Immature natural killer cell (primary cell): ENCODE results near the gene BORA. TPM values are rescaled to one million over a fixed set of nuclear protein-coding genes. Genes with fewer than 3 reads are reported as not detected.
"Not testable (repeated sequence)": the region's sequence is repeated elsewhere in the genome, so short reads cannot be mapped to it uniquely, and the experiment has no call there.

Experiments
- DNase-seq, 3 donors: peaks; one replicate each; pipeline ENCODE4 v3.0.0; 2022; ENCODE audit warnings: mixed read lengths in 1 of 3
- H3K27ac Mint-ChIP-seq, 6 donors: one replicate each; pipeline ENCODE4 v1.8.0; 2020; ENCODE audit warnings: mixed read lengths in 6 of 6, mild to moderate bottlenecking in 5 of 6, inconsistent platforms in 4 of 6, moderate library complexity in 3 of 6
- H3K27me3 Mint-ChIP-seq, 3 donors: one replicate each; pipeline ENCODE4 v1.8.0; 2020 to 2021; ENCODE audit warnings: low read depth in 3 of 3, mild to moderate bottlenecking in 3 of 3, mixed read lengths in 3 of 3, moderate library complexity in 3 of 3, inconsistent platforms in 1 of 3
- H3K36me3 Mint-ChIP-seq, 3 donors: one replicate each; pipeline ENCODE4 v1.8.0; 2020; ENCODE audit warnings: mixed read lengths in 3 of 3, inconsistent platforms in 2 of 3, mild to moderate bottlenecking in 2 of 3
- H3K4me1 Mint-ChIP-seq, 2 donors: one replicate each; pipeline ENCODE4 v1.8.0; 2020; ENCODE audit warnings: inconsistent platforms in 2 of 2, mild to moderate bottlenecking in 2 of 2, mixed read lengths in 2 of 2, moderate library complexity in 1 of 2
- H3K4me3 Mint-ChIP-seq, 5 donors: one replicate each; pipeline ENCODE4 v1.8.0; 2020; ENCODE audit warnings: mild to moderate bottlenecking in 5 of 5, mixed read lengths in 5 of 5, inconsistent platforms in 3 of 5, moderate library complexity in 3 of 5
- H3K9me3 Mint-ChIP-seq, 6 donors: one replicate each; pipeline ENCODE4 v1.8.0; 2020; ENCODE audit warnings: mild to moderate bottlenecking in 6 of 6, mixed read lengths in 6 of 6, inconsistent platforms in 4 of 6, moderate library complexity in 3 of 6
- polyA plus RNA-seq, 3 donors: library from polyadenylated mRNA; unstranded; fragments of 300-500 nt; fragmentation: Illumina TruSeq; gene quantifications; one replicate each; pipeline ENCODE4 v1.2.3, GENCODE V29; 2021

Gene BORA
- polyA plus RNA-seq, 3 donors from 2014 or later: 6.2 to 9.7 (median 8.1) TPM

DNA sequence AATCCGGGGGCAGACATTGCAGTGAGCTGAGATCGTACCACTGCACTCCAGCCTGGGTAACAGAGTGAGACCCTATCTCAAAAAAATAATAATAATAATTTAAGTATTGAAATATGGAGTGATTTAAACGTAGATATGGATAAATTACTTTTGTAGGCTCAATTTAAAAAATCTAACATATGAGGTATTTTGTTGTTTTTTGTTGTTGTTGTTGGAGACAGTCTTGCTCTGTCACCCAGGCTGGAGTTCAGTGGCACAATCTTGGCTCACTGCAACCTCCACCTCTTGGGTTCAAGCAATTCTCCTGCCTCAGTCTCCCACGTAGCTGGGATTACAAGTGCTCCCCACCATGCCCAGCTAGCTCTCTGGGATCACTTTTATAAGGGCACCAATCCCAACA is 57.0 kb downstream of the BORA start:
- H3K27me3 Mint-ChIP-seq, H3K4me3 Mint-ChIP-seq, H3K9me3 Mint-ChIP-seq, H3K27ac Mint-ChIP-seq, DNase-seq, H3K36me3 Mint-ChIP-seq: not testable (repeated sequence)
- H3K4me1 Mint-ChIP-seq: peaks cover 42 to 77% of the 10 kb centered on the region in 2 donors

DNA sequence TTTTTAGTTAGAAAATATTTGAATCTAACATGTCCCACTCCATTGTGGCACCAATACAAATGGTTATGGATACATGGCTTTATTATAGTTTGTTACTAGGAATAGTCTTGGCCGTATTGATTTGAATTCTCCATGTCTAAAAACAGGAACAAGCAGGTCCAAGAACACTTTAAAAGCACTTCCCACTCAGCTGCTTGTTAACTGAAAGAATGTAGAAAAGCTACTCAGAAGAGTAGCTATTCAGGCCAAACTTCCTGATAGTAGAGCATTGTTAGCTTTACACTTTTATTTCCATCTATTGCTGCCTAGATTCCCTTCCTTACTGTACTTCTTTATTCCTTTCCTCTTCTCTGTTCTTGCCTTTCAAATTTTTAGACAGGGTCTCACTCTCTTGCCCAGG is 61.1 kb downstream of the BORA start:
- no peaks in the 10 kb centered on the region for H3K9me3 Mint-ChIP-seq
- peaks cover 0 to 2% (median 0%) of the 10 kb centered on the region in 3 donors for H3K27me3 Mint-ChIP-seq
- H3K36me3 Mint-ChIP-seq: peaks cover 5 to 14% (median 5%) of the 10 kb centered on the region in 3 donors
- no peak for DNase-seq
- peak overlapping the region in 1 of 6 donors; percentile 5 for H3K27ac Mint-ChIP-seq
- H3K4me3 Mint-ChIP-seq: no peak overlapping the region
- H3K4me1 Mint-ChIP-seq: peaks cover 11 to 48% of the 10 kb centered on the region in 2 donors

DNA sequence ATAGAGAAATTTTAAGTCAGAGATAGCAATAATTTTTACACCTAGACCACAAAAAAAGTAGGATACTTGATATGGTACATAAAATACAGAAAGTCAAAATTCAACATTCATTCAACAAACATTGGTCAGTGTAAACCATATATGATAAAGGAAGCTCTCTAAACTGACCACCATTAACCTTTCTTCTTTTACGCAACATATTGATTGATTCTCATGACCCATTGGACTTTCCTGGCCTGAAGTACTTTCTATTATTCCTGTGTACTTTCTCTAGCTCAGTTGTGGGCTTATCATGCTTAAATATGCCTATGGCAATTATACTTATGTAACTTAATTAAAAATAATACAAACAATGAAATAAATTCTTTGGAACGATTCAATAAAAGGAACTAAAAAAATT is 64.9 kb downstream of the BORA start:
- H3K27me3 Mint-ChIP-seq: peaks cover 0 to 2% (median 0%) of the 10 kb centered on the region in 3 donors
- no peak overlapping the region for H3K27ac Mint-ChIP-seq
- no peak overlapping the region for H3K4me3 Mint-ChIP-seq

DNA sequence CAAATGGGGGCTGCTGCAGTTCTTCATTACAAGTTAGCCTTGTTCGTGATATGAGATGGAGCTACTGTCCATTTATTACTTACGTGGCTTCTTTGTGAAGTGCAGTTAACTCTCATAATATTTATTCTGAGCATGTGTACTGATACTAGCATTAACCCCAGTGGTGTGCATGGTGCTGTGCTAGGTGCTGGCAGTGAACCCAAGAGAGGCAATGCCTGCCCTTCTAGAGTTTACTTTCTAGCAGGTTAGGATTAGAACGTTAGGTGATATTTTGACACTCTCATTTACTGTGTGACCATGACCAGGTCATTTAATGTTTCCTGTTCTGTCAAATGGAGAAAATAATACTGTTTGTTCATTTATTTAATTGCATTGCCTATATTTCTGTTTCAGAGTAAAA is 71.1 kb downstream of the BORA start:
- peaks cover 24 to 43% (median 25%) of the 10 kb centered on the region in 3 donors for H3K36me3 Mint-ChIP-seq
- H3K9me3 Mint-ChIP-seq: no peaks in the 10 kb centered on the region
- H3K4me1 Mint-ChIP-seq: peaks cover 0 to 12% of the 10 kb centered on the region in 2 donors
- DNase-seq: no peak
- H3K27ac Mint-ChIP-seq: no peak overlapping the region
- H3K4me3 Mint-ChIP-seq: no peak overlapping the region
- H3K27me3 Mint-ChIP-seq: peaks cover 0 to 2% (median 0%) of the 10 kb centered on the region in 3 donors

More for the DNA sequence above, 64.9 kb downstream of the BORA start:
- H3K9me3 Mint-ChIP-seq: no peaks in the 10 kb centered on the region
- H3K36me3 Mint-ChIP-seq: peaks cover 21 to 39% (median 21%) of the 10 kb centered on the region in 3 donors
- no peak for DNase-seq
- peaks cover 0 to 27% of the 10 kb centered on the region in 2 donors for H3K4me1 Mint-ChIP-seq

DNA sequence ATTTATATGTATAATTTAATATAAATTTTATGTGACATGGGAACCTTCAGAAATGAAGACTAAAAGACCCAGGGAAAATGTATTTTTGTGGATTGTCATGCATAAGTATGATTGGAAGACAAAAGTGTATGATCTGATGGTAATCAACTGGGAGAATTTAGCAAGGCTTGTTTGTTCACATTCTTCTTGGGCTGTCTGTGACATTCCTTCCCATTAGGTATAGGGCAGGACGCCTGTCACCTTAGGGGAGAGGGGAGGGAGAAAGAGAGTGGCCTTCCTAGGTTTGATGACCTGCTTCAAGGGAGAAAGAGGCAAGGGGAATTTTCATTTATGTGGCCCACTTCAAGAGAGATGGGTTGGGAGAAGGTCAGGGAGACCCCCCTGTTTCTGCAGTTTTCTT is 76.6 kb downstream of the BORA start:
- Mint-ChIP-seq H3K9me3 (peaks cover 0 to 1% (median 0%) of the 10 kb centered on the region in 6 donors), H3K4me1 (peaks cover 0 to 13% of the 10 kb centered on the region in 2 donors), H3K4me3 (no peak overlapping the region), H3K27ac (peak overlapping the region in 1 of 6 donors; percentile 23), H3K36me3 (peaks cover 9 to 20% (median 10%) of the 10 kb centered on the region in 3 donors), H3K27me3 (peaks cover 0 to 2% (median 0%) of the 10 kb centered on the region in 3 donors)
- no peak for DNase-seq

Other genes starting within 250 kb of the BORA start
- 10 to 100 TPM in 1 of 3 donors, 1 to 10 TPM in 2; 7.1 to 12.5 (median 8.5) TPM for gene MZT1, start 294 bp upstream of the BORA start, polyA plus RNA-seq
- gene DIS3, start 54.0 kb downstream of the BORA start, polyA plus RNA-seq: 10 to 100 TPM in 2 of 3 donors, 1 to 10 TPM in 1; 5.3 to 15.8 (median 13.1) TPM
- 10 to 100 TPM in 2 of 3 donors, 1 to 10 TPM in 1; 2.6 to 27.0 (median 15.4) TPM for gene PIBF1, start 54.2 kb downstream of the BORA start, polyA plus RNA-seq